Measurements from ENCODE around the gene TMEM45A. TPM values are rescaled to one million over a fixed set of nuclear protein-coding genes. Genes with fewer than 3 reads are reported as not detected.

TMEM45A gene
- total RNA-seq, 1 donor from 2014 or later = 30.9 TPM

DNA sequence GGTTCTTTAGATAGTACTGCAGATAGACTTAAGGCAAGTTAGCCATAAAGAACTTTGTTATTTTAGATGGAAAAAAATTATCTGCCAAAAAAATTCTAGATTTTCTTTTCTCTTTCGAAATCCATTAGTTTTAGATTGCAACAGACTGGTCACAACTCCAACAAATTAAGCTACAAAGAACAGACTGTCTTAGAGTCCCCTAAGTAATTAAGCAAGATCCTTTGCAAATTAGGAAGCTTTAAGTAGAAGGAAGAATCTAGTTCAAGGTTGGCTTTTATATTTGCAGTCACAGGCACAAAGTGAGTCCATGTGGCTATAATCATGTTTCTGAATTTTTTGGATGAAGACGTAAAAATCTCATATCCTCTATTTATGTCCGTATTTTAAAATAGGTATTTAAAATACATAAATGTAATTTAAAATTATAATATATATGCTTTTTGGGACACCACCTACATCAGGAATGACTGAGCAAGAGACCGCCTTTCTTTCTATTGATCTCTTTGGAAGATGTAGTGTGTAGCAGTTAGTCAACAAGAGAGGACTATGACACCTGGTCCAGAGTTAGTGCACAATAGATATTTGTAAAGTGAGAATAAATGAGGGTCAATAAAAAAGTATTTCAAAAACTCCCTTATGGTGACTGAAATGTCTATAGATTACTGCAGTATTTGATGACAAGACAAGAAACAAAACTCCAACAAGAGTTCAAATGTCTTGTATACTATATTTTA is 34.4 kb downstream of the TMEM45A start:
- H3K4me1 ChIP-seq = no peaks in the 10 kb centered on the region
- intact Hi-C loops (cut with DNase I) = no loop called here
- H3K27ac ChIP-seq = no peak overlapping the region

GRCh38 chr3:100527347-100527735 is 34.9 kb downstream of the TMEM45A start:
- Histone ChIP-seq H3K9me3 (no peaks in the 10 kb centered on the region), H3K27ac (no peak overlapping the region)
- no peak for TF ChIP-seq CTCF (IDR thresholded peaks at IDR 0.05)

More for the DNA sequence above, 34.4 kb downstream of the TMEM45A start:
- H3K4me3 ChIP-seq = no peak overlapping the region
- H3K27me3 ChIP-seq = no peaks in the 10 kb centered on the region
- H3K9me3 ChIP-seq = no peaks in the 10 kb centered on the region
- TF ChIP-seq CTCF (IDR thresholded peaks at IDR 0.05) = no peak
- peaks cover 3 to 15% of the 10 kb centered on the region in 2 donors for H3K36me3 ChIP-seq
- no peak for DNase-seq (ENCODE audit: low spot score in 2 of 2)

DNA sequence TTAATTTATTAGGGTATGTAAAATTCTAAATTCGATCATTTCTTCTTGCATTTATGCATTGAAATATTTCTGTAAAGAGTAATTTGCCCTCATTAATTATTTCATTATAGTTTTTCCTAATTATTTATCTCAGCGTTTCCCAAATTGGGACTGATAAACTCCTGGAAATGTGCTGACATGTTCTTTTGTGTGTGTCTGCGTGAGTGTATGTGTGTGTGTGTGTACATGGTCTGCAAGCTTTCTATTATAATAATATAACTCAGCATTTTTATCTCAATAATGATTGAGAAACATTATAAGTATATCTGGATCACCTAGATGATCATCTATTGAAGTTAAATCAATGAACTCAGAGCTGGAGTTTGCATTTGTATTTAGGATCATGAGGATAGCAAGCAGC is 38.7 kb downstream of the TMEM45A start:
- TF ChIP-seq CTCF (IDR thresholded peaks at IDR 0.05) = no peak
- Histone ChIP-seq H3K9me3 (no peaks in the 10 kb centered on the region), H3K27ac (no peak overlapping the region), H3K4me3 (no peak overlapping the region), H3K27me3 (no peaks in the 10 kb centered on the region), H3K4me1 (no peaks in the 10 kb centered on the region), H3K36me3 (no peaks in the 10 kb centered on the region)
- no peak for DNase-seq (ENCODE audit: low spot score in 2 of 2)
- intact Hi-C loops (cut with DNase I) = no loop called here

More at GRCh38 chr3:100527347-100527735, 34.9 kb downstream of the TMEM45A start:
- H3K36me3 ChIP-seq = peaks cover 3 to 9% of the 10 kb centered on the region in 2 donors
- H3K27me3 ChIP-seq = no peaks in the 10 kb centered on the region
- no peaks in the 10 kb centered on the region for H3K4me1 ChIP-seq
- intact Hi-C loops (cut with DNase I) = no loop called here
- H3K4me3 ChIP-seq = no peak overlapping the region
- DNase-seq (ENCODE audit: low spot score in 2 of 2) = no peak

DNA sequence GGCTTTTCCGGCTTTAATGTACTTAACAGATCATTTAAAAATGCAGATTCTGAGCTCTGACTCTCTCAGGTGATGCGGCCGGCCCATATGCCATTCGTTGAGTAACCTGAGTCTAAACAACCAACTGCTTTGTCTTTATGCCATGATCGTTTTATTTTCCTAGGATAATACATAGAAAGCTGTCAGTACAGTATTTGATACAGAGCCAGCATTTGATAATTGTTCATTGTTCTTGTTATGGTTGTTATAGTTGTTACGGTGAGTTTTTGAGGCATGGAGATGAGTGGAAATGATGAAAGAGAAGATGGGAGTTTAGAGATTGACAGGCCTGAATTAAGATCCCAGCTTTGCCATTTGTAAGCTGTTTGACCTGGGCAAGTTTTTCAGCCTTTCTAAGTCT is 40.0 kb downstream of the TMEM45A start:
- Histone ChIP-seq H3K4me3 (no peak overlapping the region), H3K27me3 (no peaks in the 10 kb centered on the region), H3K36me3 (no peaks in the 10 kb centered on the region), H3K27ac (no peak overlapping the region), H3K4me1 (no peaks in the 10 kb centered on the region), H3K9me3 (no peaks in the 10 kb centered on the region)
- no peak for TF ChIP-seq CTCF (IDR thresholded peaks at IDR 0.05)
- no peak for DNase-seq (ENCODE audit: low spot score in 2 of 2)
- intact Hi-C loops (cut with DNase I) = no loop called here

DNA sequence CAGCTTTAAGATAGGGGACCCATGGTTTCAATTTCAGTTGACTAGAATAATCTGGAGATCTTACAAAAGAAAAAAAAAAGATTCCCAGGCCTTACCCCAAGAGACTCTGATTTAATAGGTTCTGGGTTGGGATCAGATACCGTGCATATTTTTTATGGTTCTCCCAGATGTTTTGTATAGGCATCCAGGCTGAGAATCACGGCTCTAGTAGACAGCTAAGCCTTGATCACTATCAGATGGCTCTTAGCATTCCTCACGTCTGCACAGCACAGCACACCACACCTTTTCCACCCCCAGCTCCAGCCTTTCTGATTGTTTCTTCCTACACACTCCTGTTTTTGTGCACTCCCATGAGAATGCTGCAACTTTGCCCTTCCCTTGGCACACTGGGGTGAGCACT is 40.8 kb downstream of the TMEM45A start:
- Histone ChIP-seq H3K27me3 (no peaks in the 10 kb centered on the region), H3K36me3 (no peaks in the 10 kb centered on the region), H3K27ac (no peak overlapping the region), H3K9me3 (no peaks in the 10 kb centered on the region), H3K4me3 (no peak overlapping the region), H3K4me1 (no peaks in the 10 kb centered on the region)
- no peak for TF ChIP-seq CTCF (IDR thresholded peaks at IDR 0.05)
- DNase-seq (ENCODE audit: low spot score in 2 of 2) = no peak
- intact Hi-C loops (cut with DNase I) = no loop called here

- no peak for DNase-seq (ENCODE audit: low spot score in 2 of 2)
- H3K27ac ChIP-seq = no peak overlapping the region
- no peaks in the 10 kb centered on the region for H3K4me1 ChIP-seq
- intact Hi-C loops (cut with DNase I) = no loop called here
- no peaks in the 10 kb centered on the region for H3K27me3 ChIP-seq
- H3K4me3 ChIP-seq = no peak overlapping the region
- TF ChIP-seq CTCF (IDR thresholded peaks at IDR 0.05) = no peak
- H3K9me3 ChIP-seq = no peaks in the 10 kb centered on the region
- H3K36me3 ChIP-seq = no peaks in the 10 kb centered on the region
Measured at GRCh38 chr3:100535610-100535943, 43.2 kb downstream of the TMEM45A start.
